ENCODE measurements around the gene NSUN6.

NSUN6 gene, protein sequence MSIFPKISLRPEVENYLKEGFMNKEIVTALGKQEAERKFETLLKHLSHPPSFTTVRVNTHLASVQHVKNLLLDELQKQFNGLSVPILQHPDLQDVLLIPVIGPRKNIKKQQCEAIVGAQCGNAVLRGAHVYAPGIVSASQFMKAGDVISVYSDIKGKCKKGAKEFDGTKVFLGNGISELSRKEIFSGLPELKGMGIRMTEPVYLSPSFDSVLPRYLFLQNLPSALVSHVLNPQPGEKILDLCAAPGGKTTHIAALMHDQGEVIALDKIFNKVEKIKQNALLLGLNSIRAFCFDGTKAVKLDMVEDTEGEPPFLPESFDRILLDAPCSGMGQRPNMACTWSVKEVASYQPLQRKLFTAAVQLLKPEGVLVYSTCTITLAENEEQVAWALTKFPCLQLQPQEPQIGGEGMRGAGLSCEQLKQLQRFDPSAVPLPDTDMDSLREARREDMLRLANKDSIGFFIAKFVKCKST

DNA sequence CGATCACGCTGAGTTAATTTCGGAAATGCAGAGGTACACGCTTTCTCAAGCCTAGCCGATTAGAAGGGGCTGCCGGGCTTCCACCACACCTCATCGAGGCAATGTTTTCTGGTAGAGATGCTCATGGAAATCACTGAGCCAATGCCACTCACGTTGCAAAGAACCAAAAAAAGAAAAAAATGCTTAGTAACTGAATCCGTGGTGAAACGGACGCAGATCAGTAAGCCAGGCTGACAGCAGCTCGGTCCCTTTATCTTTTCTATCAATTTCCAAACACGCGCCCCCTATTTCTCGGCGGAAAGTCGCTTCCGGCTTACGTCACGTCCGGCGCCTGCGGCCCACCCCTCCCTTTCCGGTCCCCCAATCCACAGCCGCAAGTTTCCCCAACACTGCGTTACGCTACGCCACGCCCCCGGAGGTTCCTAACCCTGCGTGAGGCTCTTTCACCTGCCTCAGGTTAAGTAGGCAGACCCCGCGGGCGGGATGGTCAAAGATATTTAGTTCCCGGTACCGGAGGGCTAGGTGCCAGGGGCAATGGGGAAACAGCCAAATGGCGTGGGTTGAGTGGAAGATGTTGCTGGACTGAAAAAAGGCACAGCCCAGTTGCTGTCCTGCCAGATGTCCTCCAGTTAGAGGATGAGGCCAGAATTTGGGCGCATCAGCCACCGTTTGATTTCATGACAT, at the start of gene NSUN6:
Gene NSUN6 (minus strand): TSS at position 264 of the 684 bp plus-strand sequence. CDS start 384 bp downstream, outside the sequence.
- peak; percentile 86 for DNase-seq (ENCODE audit: extremely low spot score)
- POLR2A ChIA-PET: no interaction called here
- CTCF ChIA-PET: no interaction called here
- TF ChIP-seq, protein P1, sequence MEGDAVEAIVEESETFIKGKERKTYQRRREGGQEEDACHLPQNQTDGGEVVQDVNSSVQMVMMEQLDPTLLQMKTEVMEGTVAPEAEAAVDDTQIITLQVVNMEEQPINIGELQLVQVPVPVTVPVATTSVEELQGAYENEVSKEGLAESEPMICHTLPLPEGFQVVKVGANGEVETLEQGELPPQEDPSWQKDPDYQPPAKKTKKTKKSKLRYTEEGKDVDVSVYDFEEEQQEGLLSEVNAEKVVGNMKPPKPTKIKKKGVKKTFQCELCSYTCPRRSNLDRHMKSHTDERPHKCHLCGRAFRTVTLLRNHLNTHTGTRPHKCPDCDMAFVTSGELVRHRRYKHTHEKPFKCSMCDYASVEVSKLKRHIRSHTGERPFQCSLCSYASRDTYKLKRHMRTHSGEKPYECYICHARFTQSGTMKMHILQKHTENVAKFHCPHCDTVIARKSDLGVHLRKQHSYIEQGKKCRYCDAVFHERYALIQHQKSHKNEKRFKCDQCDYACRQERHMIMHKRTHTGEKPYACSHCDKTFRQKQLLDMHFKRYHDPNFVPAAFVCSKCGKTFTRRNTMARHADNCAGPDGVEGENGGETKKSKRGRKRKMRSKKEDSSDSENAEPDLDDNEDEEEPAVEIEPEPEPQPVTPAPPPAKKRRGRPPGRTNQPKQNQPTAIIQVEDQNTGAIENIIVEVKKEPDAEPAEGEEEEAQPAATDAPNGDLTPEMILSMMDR (IDR thresholded peaks at IDR 0.05; ENCODE audit: control extremely low read depth, extremely low read depth, low read depth, missing control alignments): no peak

DNA sequence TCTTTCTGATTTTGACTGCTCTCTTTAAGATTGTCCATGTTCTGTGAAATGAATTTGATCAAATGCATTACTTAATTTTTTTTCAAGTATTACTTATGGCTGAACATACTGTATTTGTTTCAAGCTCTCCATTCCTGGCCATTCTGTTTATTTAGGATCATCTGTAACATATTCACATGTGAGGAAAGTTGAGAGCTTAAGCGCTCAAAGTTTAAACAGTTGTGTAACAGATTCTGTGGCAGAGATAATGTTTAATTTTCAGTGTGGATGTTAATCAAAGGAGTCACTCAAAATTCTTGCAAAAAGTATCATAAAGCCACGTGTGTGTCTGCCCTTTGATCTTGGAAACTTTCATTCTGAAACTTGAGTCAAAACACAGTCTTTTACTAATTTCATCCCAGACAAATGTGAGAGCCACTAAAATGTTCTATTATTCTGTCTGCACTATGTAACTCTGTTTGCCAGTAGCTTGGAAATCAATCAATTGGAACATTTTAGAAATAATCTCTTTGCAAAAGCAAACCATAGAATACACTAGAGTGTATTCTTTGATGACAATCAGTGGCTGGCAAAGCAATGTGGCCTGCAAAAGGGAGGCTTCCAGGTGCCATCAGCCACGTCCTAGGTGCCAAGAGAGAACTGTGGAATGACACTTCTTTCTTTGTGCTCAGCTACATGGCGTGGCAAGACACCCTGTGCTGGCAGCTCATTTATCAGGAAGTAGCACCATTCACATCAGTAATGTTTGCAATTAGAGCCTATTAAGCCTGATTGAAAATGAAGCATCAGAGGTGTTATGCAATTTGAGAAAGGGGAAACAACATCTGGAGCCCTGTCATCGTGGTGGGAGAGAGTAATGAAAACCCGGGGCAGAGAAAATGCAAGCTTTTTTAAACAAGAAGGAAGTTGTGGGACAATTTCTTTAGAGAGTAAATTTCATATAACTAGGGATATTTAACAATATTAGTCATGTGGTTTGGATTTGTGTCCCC, 48.8 kb upstream of the NSUN6 start:
- no peak for DNase-seq (ENCODE audit: extremely low spot score)
- ChIA-PET CTCF (interaction anchor here (0.8 kb wide), 1 partner anchor 8 kb away, joined by 3 read pairs; no protein-coding TSS in a partner anchor), POLR2A (no interaction called here)
- TF ChIP-seq, protein P1 (IDR thresholded peaks at IDR 0.05; ENCODE audit: control extremely low read depth, extremely low read depth, low read depth, missing control alignments): no peak

DNA sequence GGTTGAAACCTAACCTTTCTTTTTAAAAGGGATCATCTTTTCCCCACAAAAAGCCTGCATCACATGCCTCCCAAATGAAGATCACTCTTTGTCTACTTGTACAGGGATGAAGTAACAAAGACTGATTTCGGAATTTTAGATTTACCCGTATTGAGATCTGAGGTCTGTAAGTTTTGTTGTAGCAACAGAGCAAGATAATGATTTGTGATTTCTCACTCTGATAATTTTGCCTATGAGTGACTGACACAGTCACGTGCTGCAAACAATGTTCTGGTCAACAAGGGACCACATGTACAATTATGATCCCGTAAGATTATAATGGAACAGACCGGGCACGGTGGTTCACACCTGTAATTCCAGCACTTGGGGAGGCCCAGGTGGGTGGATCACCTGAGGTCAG, 39.2 kb upstream of the NSUN6 start:
- TF ChIP-seq, protein P1 (IDR thresholded peaks at IDR 0.05; ENCODE audit: control extremely low read depth, extremely low read depth, low read depth, missing control alignments): no peak
- ChIA-PET POLR2A (no interaction called here), CTCF (no interaction called here)
- DNase-seq (ENCODE audit: extremely low spot score): no peak

GRCh38 chr10:18689498-18689897, 38.1 kb upstream of the NSUN6 start:
- CTCF ChIA-PET: interaction anchor here (1.3 kb wide), 1 partner anchor 11 kb away, joined by 3 read pairs; no protein-coding TSS in a partner anchor
- TF ChIP-seq, protein P1 (IDR thresholded peaks at IDR 0.05; ENCODE audit: control extremely low read depth, extremely low read depth, low read depth, missing control alignments): peak; percentile 28
- POLR2A ChIA-PET: no interaction called here
- DNase-seq (ENCODE audit: extremely low spot score): no peak

GRCh38 chr10:18687706-18688105, 36.3 kb upstream of the NSUN6 start:
- ChIA-PET CTCF (interaction anchor here (1.6 kb wide), 1 partner anchor 21 kb away, joined by 6 read pairs; no protein-coding TSS in a partner anchor), POLR2A (no interaction called here)
- DNase-seq (ENCODE audit: extremely low spot score): no peak
- TF ChIP-seq, protein P1 (IDR thresholded peaks at IDR 0.05; ENCODE audit: control extremely low read depth, extremely low read depth, low read depth, missing control alignments): no peak
